HepG2 (cell line): ENCODE results near the gene KISS1R. TPM values are rescaled to one million over a fixed set of nuclear protein-coding genes. Genes with fewer than 3 reads are reported as not detected.
A peak's percentile ranks its signal among the peaks of the same experiment; 100 is the strongest.

Source experiments
- ATAC-seq: fragments of 200-7000 bp; cut with Tn5 transposase; 3 replicates; pipeline ENCODE4 v1.9.1; 2020; ENCODE audit warnings: mild to moderate bottlenecking, moderate library complexity
- BruUV-seq: library from RNA; stranded (reverse); fragments of 400-500 nt; replicated peaks from 2 replicates; lab custom pipeline; 2021; lab: Mats Ljungman, UMichigan
- CTCF ChIA-PET: fragments of 300-600 bp; formaldehyde crosslinking; extraction: SDS; loops from one replicate; lab custom pipeline; 2021; ENCODE audit warnings: low total read pairs, inconsistent platforms, low intra/inter-chr PET ratio; lab: Yijun Ruan, JAX
- POLR2A ChIA-PET: fragments of 350-600 bp; sonication (Branson Sonifier 250); formaldehyde crosslinking; loops from one replicate; lab custom pipeline; 2020; ENCODE audit warnings: antibody characterized with exemption, inconsistent platforms; lab: Yijun Ruan, JAX
- DNase-seq: peaks from one replicate; pipeline ENCODE4 v3.0.0-alpha.2; 2015; ENCODE audit warnings: low spot score
- FAIRE-seq: peaks from 3 replicates; lab custom pipeline; 2011; peaks lifted over from hg19 to GRCh38; lab: Jason Lieb, UNC
- H2AFZ ChIP-seq: one replicate; pipeline ENCODE4 v1.6.1; 2011; ENCODE audit warnings: low read length, inconsistent platforms
- H3K27ac ChIP-seq: fragments of 300-600 bp; 3 replicates; pipeline ENCODE4 v1.8.0; 2011; ENCODE audit warnings: mixed run types, mild to moderate bottlenecking, mixed read lengths, low read length, inconsistent platforms; ENCODE audit not compliant: insufficient read depth; ENCODE audit errors: extremely low read length
- H3K27me3 ChIP-seq, 2 experiments: fragments of 200-600 bp in 1 of 2; 2 replicates in 1 of 2; 3 replicates in 1 of 2; pipeline versions ENCODE4 v1.6.0 to v1.8.0; 2011; ENCODE audit warnings: low read length in 2 of 2, mild to moderate bottlenecking in 2 of 2, moderate library complexity in 2 of 2, inconsistent platforms in 1 of 2; ENCODE audit not compliant: insufficient read depth in 2 of 2, control insufficient read depth in 1 of 2
- H3K36me3 ChIP-seq, 2 experiments: fragments of 200-600 bp in 1 of 2; replicated peaks in 1 of 2; 2 replicates in 1 of 2; 3 replicates in 1 of 2; pipeline versions ENCODE4 v1.5.1 to v1.8.0; 2011; ENCODE audit warnings: low read length in 2 of 2, inconsistent platforms in 1 of 2; ENCODE audit not compliant: insufficient read depth in 2 of 2, control insufficient read depth in 1 of 2
- H3K4me1 ChIP-seq: 2 replicates; pipeline ENCODE4 v1.5.1; 2012; ENCODE audit warnings: low read length, inconsistent platforms; ENCODE audit not compliant: insufficient read depth
- H3K4me2 ChIP-seq: 2 replicates; pipeline ENCODE4 v1.6.0; 2011; ENCODE audit warnings: low read depth, low read length, inconsistent platforms
- H3K4me3 ChIP-seq, 3 experiments: fragments of 200-600 bp in 1 of 3; sonication (generic), shearing (Covaris generic) in 1 of 3; replicated peaks in 1 of 3; 2 replicates each; pipeline ENCODE4 v1.5.1; 2011 to 2016; ENCODE audit warnings: low read length in 3 of 3, inconsistent platforms in 2 of 3, low read depth in 2 of 3, mild to moderate bottlenecking in 2 of 3, control low read depth in 1 of 3, mixed read lengths in 1 of 3; ENCODE audit not compliant: insufficient read depth in 1 of 3
- H3K79me2 ChIP-seq: one replicate; pipeline ENCODE4 v1.6.1; 2011; ENCODE audit warnings: low read length, inconsistent platforms; ENCODE audit not compliant: insufficient read depth
- H3K9ac ChIP-seq: 2 replicates; pipeline ENCODE4 v1.6.0; 2011; ENCODE audit warnings: mild to moderate bottlenecking, low read depth, low read length, inconsistent platforms; ENCODE audit not compliant: insufficient read depth
- H3K9me3 ChIP-seq: 2 replicates; pipeline ENCODE4 v1.5.1; 2012; ENCODE audit warnings: mild to moderate bottlenecking, low read length
- H4K20me1 ChIP-seq: 2 replicates; pipeline ENCODE4 v1.6.0; 2011; ENCODE audit warnings: inconsistent platforms, mild to moderate bottlenecking, low read length, moderate library complexity; ENCODE audit not compliant: insufficient read depth
- AGO2 ChIP-seq: fragments of 200-400 bp; formaldehyde crosslinking; optimal IDR thresholded peaks from 2 replicates; pipeline ENCODE3; 2017; ENCODE audit warnings: mild to moderate bottlenecking, low read depth, low read length, moderate library complexity
- CENPBD1 ChIP-seq: sonication (generic); formaldehyde crosslinking; IDR thresholded peaks from 2 replicates; pipeline ENCODE4 v1.8.0; 2022; ENCODE audit warnings: missing genetic modification reagents, low read depth, mild to moderate bottlenecking, borderline replicate concordance
- FOXP1 ChIP-seq, 2 experiments: fragments of 450-650 bp in 1 of 2; IDR thresholded peaks; 2 replicates each; pipeline ENCODE4 v1.6.1; 2017 to 2018; ENCODE audit warnings: antibody characterized with exemption in 1 of 2
- PLRG1 ChIP-seq: fragments of 450-650 bp; conservative IDR thresholded peaks from 2 replicates; pipeline ENCODE4 v1.6.1; 2016
- RBFOX2 ChIP-seq: fragments of 200-400 bp; formaldehyde crosslinking; IDR thresholded peaks from 2 replicates; pipeline ENCODE4 v1.6.1; 2017; ENCODE audit warnings: low read depth, mild to moderate bottlenecking, low read length
- RBM22 ChIP-seq: fragments of 200-400 bp; formaldehyde crosslinking; optimal IDR thresholded peaks from 2 replicates; pipeline ENCODE3; 2017; ENCODE audit warnings: mild to moderate bottlenecking, low read length, moderate library complexity
- ZHX2 ChIP-seq, 2 experiments: sonication (generic) in 1 of 2; formaldehyde crosslinking in 1 of 2; IDR thresholded peaks; 2 replicates each; pipeline versions ENCODE4 v1.6.1 to v1.9.0; 2014 to 2022; ENCODE audit warnings: antibody characterized with exemption in 1 of 2, borderline replicate concordance in 1 of 2, inconsistent platforms in 1 of 2, low read depth in 1 of 2, missing genetic modification reagents in 1 of 2
- ZNF276 ChIP-seq: sonication (generic); formaldehyde crosslinking; IDR thresholded peaks from 2 replicates; pipeline ENCODE4 v1.4.0; 2020; ENCODE audit warnings: mild to moderate bottlenecking, low read depth, missing genetic modification reagents
- WGBS: methylation state at CpG from one replicate; pipeline ENCODE4 v1.1.6; 2017; ENCODE audit warnings: low lambda C conversion rate; 5-methylcytosine and 5-hydroxymethylcytosine counted together
- in situ Hi-C: cut with HindIII; loops from 2 replicates; pipeline ENCODE4 v1.10.0; 2017; ENCODE audit warnings: low pct_unique_long_range_greater_than_20kb; ENCODE audit not compliant: extremely low pct_ligation_motif_present
- intact Hi-C: fragments of 100-400 bp; cut with micrococcal nuclease; formaldehyde crosslinking; loops from one replicate; pipeline ENCODE4 v1.10.0; 2022; ENCODE audit not compliant: unreplicated experiment
- polyA plus RNA-seq, 8 experiments: library from polyadenylated mRNA; depleted of rRNA in 3 of 8; stranded (reverse) in 7 of 8; unstranded in 1 of 8; fragments of >200 nt; fragmentation: Illumina TruSeq in 4 of 8; extraction: Trizol in 4 of 8; gene quantifications; 2 replicates each; pipeline versions ENCODE4 v1.2.1 to v1.2.3, GENCODE V29; 2011 to 2016; ENCODE audit warnings: low read depth in 4 of 8, missing spikeins in 1 of 8, mixed read lengths in 1 of 8; ENCODE audit not compliant: insufficient read depth in 1 of 8
- total RNA-seq, 5 experiments: library from RNA; depleted of rRNA; stranded (reverse); fragments of >200 nt; fragmentation: Illumina TruSeq; extraction: Trizol; gene quantifications; 2 replicates each; pipeline ENCODE4 v1.2.3, GENCODE V29; 2016; ENCODE audit warnings: low read depth in 1 of 5

KISS1R gene
- total and polyA plus RNA-seq, 2 of the 13 experiments (the other 11 are each of a cell fraction or from before 2014, with no cell fraction given) = 1.1 to 10.2 TPM

- no TSS peak for BruUV-seq
- TF ChIP-seq ZHX2 (IDR thresholded peaks at IDR 0.05; ENCODE audit: low read depth) (no peak), ZHX2 (CRISPR knock-in tag; IDR thresholded peaks at IDR 0.05; ENCODE audit: borderline replicate concordance) (no peak), CENPBD1 (no peak), RBM22 (peak; percentile 43), FOXP1 (IDR thresholded peaks at IDR 0.05) (no peak), FOXP1 (CRISPR knock-in tag; IDR thresholded peaks at IDR 0.05) (no peak), PLRG1 (no peak), ZNF276 (no peak), RBFOX2 (peak; percentile 79), AGO2 (peak; percentile 79)
- Histone ChIP-seq H3K27me3 (no peaks in the 10 kb centered on the region), H3K4me2 (peak overlapping the region; percentile 93; the same call in 1 of the 2 replicates), H3K4me1 (peaks cover 65% of the 10 kb centered on the region), H3K9me3 (no peaks in the 10 kb centered on the region), H3K27ac (peak overlapping the region; percentile 46), H3K79me2 (peaks cover 77% of the 10 kb centered on the region), H3K4me3 (peak overlapping the region in 1 of 3 experiments; percentile 96; a peak in 1 of 6 replicates), H4K20me1 (peaks cover 21% of the 10 kb centered on the region; the same call in 1 of the 2 replicates), H3K9ac (no peak overlapping the region), H3K36me3 (peaks cover 11 to 41% of the 10 kb centered on the region in 2 experiments; a peak in 4 of 5 replicates), H2AFZ (no peak overlapping the region)
- DNase-seq = no peak
- no peak for FAIRE-seq
- CTCF ChIA-PET = no interaction called here
- POLR2A ChIA-PET = interaction anchor here (1.5 to 5.6 kb wide), 2 partner anchors 23 to 31 kb away, joined by 3 to 50 read pairs; no protein-coding TSS in a partner anchor
- ATAC-seq = no peak
- in situ Hi-C loops = loop anchor here (5.0 kb wide), 1 partner anchor 33 kb away; no protein-coding TSS in a partner anchor
- 100% methylated on average over 19 of the region's 51 CpGs for WGBS
- intact Hi-C loops = loop anchor here (10.0 kb wide), 1 partner anchor 265 kb away; the partner anchor contains the start of gene RNF126
These were observed 12.2 kb downstream of the KISS1R start for GRCh38 chr19:929203-929890.
